Measurements from ENCODE around the gene SPOCD1.

SPOCD1 gene

GRCh38 chr1:31796707-31797106, 19.1 kb downstream of the SPOCD1 start:
- H3K36me3 ChIP-seq (ENCODE audit: control insufficient read depth, insufficient read depth, low read length), result no peaks in the 10 kb centered on the region
- no peak for TF ChIP-seq CTCF (IDR thresholded peaks at IDR 0.05; ENCODE audit: insufficient read depth, low read length, poor library complexity, severe bottlenecking)
- no peak overlapping the region for H3K4me3 ChIP-seq (replicated peaks; ENCODE audit: low read depth, low read length)

DNA sequence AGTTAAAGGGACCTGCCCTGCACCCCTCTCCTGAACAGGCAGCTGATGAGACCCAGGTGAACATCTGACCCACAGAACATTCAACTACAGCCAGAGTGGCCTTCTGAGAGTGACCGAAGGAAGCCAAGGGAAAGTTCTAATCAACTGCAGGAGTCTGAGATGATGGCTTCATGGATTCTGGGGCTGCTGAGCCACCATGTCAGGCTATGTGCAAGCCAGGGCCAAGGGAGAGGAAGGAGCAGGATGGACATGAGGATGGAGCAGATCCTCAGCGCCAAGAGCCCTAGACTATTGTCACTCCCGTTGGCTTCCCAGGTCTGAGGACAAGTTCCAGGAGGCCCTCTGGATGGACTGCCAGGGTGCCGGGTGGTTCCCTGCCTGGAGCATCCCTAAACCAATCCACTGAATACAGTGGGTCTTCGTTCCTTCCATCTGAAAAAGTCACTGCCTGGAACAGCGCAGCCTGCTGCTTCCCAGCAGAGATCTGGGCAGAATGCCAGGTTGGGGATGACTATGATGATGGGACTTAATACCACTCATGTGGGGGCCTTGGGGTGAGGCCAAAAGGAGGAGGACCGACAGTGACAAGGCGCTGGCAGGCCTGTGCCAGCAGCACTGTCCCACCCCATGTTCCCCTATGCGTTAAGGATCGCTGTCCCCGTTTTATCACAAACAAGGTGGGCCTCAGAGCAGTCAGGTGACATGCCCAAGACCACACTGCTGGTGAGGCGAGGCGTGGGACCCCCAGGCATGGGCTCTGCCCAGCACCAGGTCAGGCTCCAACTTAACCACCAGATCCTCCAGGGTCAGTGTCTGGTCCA, 19.8 kb downstream of the SPOCD1 start:
- no peak for DNase-seq (ENCODE audit: extremely low read depth, insufficient read length)
- H3K27me3 ChIP-seq (replicated peaks; ENCODE audit: control insufficient read depth, insufficient read depth, low read length), result peaks cover 2% of the 10 kb centered on the region
- H3K36me3 ChIP-seq (ENCODE audit: control insufficient read depth, insufficient read depth, low read length), result no peaks in the 10 kb centered on the region
- H3K4me3 ChIP-seq (replicated peaks; ENCODE audit: low read depth, low read length), result no peak overlapping the region
- TF ChIP-seq CTCF (IDR thresholded peaks at IDR 0.05; ENCODE audit: insufficient read depth, low read length, poor library complexity, severe bottlenecking), result no peak

More at GRCh38 chr1:31796707-31797106, 19.1 kb downstream of the SPOCD1 start:
- DNase-seq (ENCODE audit: extremely low read depth, insufficient read length), result no peak
- H3K27me3 ChIP-seq (replicated peaks; ENCODE audit: control insufficient read depth, insufficient read depth, low read length), result peaks cover 2% of the 10 kb centered on the region

- Histone ChIP-seq H3K27me3 (replicated peaks; ENCODE audit: control insufficient read depth, insufficient read depth, low read length) (peaks cover 2% of the 10 kb centered on the region), H3K36me3 (ENCODE audit: control insufficient read depth, insufficient read depth, low read length) (no peaks in the 10 kb centered on the region), H3K4me3 (replicated peaks; ENCODE audit: low read depth, low read length) (no peak overlapping the region)
- no peak for DNase-seq (ENCODE audit: extremely low read depth, insufficient read length)
- no peak for TF ChIP-seq CTCF (IDR thresholded peaks at IDR 0.05; ENCODE audit: insufficient read depth, low read length, poor library complexity, severe bottlenecking)
These were observed 20.6 kb downstream of the SPOCD1 start for GRCh38 chr1:31795096-31795675.

DNA sequence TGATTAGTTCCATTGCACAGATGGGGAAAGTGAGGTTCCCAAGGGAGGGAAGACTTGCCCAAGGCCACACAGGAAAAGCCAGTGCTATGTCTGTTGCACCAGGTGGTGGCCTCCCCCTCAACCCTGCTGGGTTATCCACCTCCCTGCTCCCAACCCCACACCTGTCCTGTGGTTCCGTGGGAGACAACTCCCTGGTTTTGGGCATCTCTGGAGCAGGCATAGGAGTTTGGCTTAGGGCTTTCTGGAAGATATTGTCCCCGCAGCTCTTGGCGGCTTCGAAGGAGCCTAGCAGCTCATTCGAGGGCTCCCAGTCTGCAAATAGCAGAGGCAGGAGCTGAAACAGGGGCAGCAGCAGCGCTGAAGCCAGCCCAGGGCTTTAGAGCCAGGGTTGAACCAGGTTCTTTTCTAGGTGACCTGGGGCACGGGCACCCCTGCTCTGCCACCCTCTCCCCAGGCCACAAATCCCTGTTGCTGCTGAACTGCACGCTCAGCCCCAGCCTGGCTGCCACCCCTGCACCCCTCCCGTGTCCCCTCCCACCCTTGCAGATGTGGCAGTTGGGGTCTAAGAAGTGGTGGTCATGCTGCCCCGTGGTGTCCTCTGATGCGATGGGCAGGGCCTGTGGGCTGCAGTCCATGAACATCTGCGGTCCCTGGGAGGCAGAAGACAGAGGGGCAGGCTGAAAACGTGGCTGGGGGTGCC, 22.1 kb downstream of the SPOCD1 start:
- no peak for TF ChIP-seq CTCF (IDR thresholded peaks at IDR 0.05; ENCODE audit: insufficient read depth, low read length, poor library complexity, severe bottlenecking)
- no peak for DNase-seq (ENCODE audit: extremely low read depth, insufficient read length)
- Histone ChIP-seq H3K36me3 (ENCODE audit: control insufficient read depth, insufficient read depth, low read length) (no peaks in the 10 kb centered on the region), H3K4me3 (replicated peaks; ENCODE audit: low read depth, low read length) (no peak overlapping the region), H3K27me3 (replicated peaks; ENCODE audit: control insufficient read depth, insufficient read depth, low read length) (peaks cover 1% of the 10 kb centered on the region)

GRCh38 chr1:31793086-31793485, 22.7 kb downstream of the SPOCD1 start:
- Histone ChIP-seq H3K36me3 (ENCODE audit: control insufficient read depth, insufficient read depth, low read length) (no peaks in the 10 kb centered on the region), H3K27me3 (replicated peaks; ENCODE audit: control insufficient read depth, insufficient read depth, low read length) (peaks cover 1% of the 10 kb centered on the region), H3K4me3 (replicated peaks; ENCODE audit: low read depth, low read length) (no peak overlapping the region)
- no peak for TF ChIP-seq CTCF (IDR thresholded peaks at IDR 0.05; ENCODE audit: insufficient read depth, low read length, poor library complexity, severe bottlenecking)
- DNase-seq (ENCODE audit: extremely low read depth, insufficient read length), result no peak

Measured in GM06990 (cell line).